Endothelial cell (in vitro differentiated cells): Measurements from ENCODE around the gene FAM193A. TPM values are rescaled to one million over a fixed set of nuclear protein-coding genes. Genes with fewer than 3 reads are reported as not detected.

Source experiments
- DNase-seq: peaks from one replicate; pipeline ENCODE4 v3.0.0; 2021; ENCODE audit warnings: low spot score
- H3K27ac Mint-ChIP-seq: one replicate; pipeline ENCODE4 v1.8.0; 2021; ENCODE audit warnings: mixed read lengths, inconsistent platforms; ENCODE audit not compliant: unreplicated experiment
- H3K27me3 Mint-ChIP-seq: one replicate; pipeline ENCODE4 v1.8.0; 2021; ENCODE audit warnings: mild to moderate bottlenecking, moderate library complexity, mixed read lengths, inconsistent platforms; ENCODE audit not compliant: unreplicated experiment
- H3K36me3 Mint-ChIP-seq: one replicate; pipeline ENCODE4 v1.8.0; 2021; ENCODE audit warnings: mild to moderate bottlenecking, low read depth, mixed read lengths, inconsistent platforms; ENCODE audit not compliant: unreplicated experiment
- H3K4me1 Mint-ChIP-seq: one replicate; pipeline ENCODE4 v1.8.0; 2021; ENCODE audit warnings: mild to moderate bottlenecking, mixed read lengths, inconsistent platforms; ENCODE audit not compliant: unreplicated experiment
- H3K4me3 Mint-ChIP-seq: one replicate; pipeline ENCODE4 v1.8.0; 2021; ENCODE audit warnings: mild to moderate bottlenecking, mixed read lengths, inconsistent platforms; ENCODE audit not compliant: unreplicated experiment
- H3K9me3 Mint-ChIP-seq: one replicate; pipeline ENCODE4 v1.8.0; 2021; ENCODE audit warnings: mixed read lengths, inconsistent platforms; ENCODE audit not compliant: unreplicated experiment
- total RNA-seq: library from RNA; stranded (reverse); fragmentation: NEBNext Ultra II Directional; extraction: Animal tissue kit (Norgen Biotek cat#: 25700); gene quantifications from one replicate; pipeline ENCODE4 v1.2.1, GENCODE V29; 2021; ENCODE audit not compliant: unreplicated experiment
- TF ChIP-seq, protein P1 (sequence below): fragments of 200-600 bp; sonication (generic); IDR thresholded peaks from one replicate; pipeline ENCODE4 v1.5.0; 2021; ENCODE audit warnings: antibody characterized with exemption; ENCODE audit not compliant: unreplicated experiment

Gene FAM193A
- total RNA-seq, 1 donor from 2014 or later = 33.7 TPM

DNA sequence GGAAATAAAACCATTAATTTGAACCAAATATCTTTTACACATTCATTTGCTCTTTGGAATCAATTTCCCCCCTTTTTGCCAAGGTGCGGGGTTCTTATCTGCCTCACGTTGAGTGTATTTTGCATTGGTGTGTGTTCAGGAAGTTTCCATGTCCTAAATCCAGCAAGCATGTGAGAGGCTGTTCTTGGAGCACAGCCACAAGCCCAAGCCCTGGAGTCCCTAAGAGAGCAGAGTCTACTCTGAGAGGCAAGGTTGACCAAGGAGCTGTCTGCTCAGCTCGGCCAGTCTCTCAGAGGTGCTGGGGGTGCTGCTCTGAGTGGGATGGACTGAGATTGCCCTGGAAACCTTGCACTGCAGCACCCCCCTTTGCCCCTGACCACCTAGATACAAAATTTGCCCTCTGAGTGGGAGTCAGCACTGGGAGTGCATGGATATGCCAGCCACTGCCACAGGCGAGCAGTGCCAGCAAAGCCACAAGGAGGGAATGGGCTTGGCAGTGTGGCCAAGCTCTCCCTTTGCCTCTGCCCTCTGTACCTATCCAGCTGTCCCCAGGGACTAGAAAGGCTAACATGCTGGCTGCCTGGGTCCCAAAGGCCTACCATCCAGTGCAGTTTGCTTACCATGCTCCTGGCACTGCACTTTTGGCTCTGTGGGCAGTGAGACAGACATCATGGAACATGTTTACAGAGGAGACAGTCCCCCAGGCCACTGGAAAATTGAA is 20.5 kb upstream of the FAM193A start:
- TF ChIP-seq, protein P1, sequence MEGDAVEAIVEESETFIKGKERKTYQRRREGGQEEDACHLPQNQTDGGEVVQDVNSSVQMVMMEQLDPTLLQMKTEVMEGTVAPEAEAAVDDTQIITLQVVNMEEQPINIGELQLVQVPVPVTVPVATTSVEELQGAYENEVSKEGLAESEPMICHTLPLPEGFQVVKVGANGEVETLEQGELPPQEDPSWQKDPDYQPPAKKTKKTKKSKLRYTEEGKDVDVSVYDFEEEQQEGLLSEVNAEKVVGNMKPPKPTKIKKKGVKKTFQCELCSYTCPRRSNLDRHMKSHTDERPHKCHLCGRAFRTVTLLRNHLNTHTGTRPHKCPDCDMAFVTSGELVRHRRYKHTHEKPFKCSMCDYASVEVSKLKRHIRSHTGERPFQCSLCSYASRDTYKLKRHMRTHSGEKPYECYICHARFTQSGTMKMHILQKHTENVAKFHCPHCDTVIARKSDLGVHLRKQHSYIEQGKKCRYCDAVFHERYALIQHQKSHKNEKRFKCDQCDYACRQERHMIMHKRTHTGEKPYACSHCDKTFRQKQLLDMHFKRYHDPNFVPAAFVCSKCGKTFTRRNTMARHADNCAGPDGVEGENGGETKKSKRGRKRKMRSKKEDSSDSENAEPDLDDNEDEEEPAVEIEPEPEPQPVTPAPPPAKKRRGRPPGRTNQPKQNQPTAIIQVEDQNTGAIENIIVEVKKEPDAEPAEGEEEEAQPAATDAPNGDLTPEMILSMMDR = no peak
- peaks cover 3% of the 10 kb centered on the region for H3K27me3 Mint-ChIP-seq
- no peak overlapping the region for H3K27ac Mint-ChIP-seq
- H3K9me3 Mint-ChIP-seq = no peaks in the 10 kb centered on the region
- H3K4me3 Mint-ChIP-seq = no peak overlapping the region
- H3K36me3 Mint-ChIP-seq = peaks cover 33% of the 10 kb centered on the region
- no peak for DNase-seq
- H3K4me1 Mint-ChIP-seq = no peaks in the 10 kb centered on the region

DNA sequence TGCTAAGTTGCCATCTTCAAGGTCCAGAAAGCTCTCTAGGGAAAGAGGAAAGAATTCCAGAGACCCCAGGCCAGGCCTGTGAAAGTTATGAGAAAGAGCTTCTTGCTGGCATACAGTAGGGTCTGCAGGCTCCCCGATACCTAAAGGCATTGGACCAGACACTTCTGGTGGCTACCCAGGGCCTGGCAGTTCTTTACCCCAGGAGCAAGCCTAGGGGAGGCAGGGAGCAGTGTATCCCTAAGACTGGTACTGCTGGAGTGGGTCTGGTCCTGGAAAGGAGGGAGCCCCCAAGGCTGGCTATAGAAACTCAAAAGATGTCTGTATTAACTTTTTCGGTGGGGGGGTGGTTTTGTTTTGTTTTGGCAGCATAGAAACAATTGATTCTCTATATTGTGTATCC is 19.8 kb upstream of the FAM193A start:
- H3K4me3 Mint-ChIP-seq = no peak overlapping the region

DNA sequence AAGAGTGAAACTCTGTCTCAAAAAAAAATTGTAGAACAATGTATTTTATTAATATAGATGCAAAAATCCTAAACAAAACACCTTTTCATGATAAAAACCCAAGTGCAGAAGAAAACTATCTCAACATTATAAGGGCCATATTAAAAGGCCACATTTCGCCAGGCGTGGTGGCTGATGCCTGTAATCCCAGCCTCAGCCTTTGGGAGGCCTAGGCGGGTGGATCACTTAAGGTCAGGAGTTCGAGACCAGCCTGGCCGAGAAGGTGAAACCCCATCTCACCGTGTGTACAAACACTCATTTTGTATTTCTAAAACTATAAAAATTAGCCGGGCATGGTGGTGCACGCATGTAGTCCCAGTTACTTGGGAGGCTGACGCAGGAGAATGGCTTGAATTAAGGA is 9.9 kb upstream of the FAM193A start:
- Mint-ChIP-seq H3K4me3 (no peak overlapping the region), H3K27ac (no peak overlapping the region), H3K9me3 (no peaks in the 10 kb centered on the region), H3K36me3 (no peaks in the 10 kb centered on the region), H3K27me3 (peaks cover 4% of the 10 kb centered on the region), H3K4me1 (no peaks in the 10 kb centered on the region)
- no peak for DNase-seq
- TF ChIP-seq, protein P1 = no peak

More for the DNA sequence above, 19.8 kb upstream of the FAM193A start:
- Mint-ChIP-seq H3K9me3 (no peaks in the 10 kb centered on the region), H3K36me3 (peaks cover 33% of the 10 kb centered on the region), H3K27me3 (peaks cover 3% of the 10 kb centered on the region), H3K27ac (no peak overlapping the region), H3K4me1 (no peaks in the 10 kb centered on the region)
- DNase-seq = no peak
- TF ChIP-seq, protein P1 = no peak

DNA sequence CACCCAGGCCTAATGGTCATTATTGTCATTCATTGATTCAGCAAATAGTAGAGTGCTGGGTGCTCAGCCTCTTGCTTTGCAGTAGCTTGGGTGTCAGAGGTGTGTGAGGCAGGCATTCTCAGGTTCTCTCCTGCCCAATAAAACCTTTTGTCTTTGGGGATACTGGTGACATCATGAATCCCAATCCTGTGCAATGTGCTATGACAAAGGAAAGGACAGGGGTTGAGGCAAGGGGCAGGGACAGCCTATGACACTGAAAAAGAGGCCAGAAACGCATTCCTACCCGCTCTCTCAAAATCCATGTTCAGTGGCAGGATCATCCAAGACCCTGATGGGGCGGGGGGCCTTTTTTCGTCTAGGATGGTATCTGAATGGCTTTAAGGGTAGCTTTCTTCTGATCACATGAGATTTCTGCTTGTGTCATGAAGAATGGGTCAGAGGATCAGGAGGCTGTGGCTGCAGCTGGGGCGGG is 1.5 kb upstream of the FAM193A start:
- Mint-ChIP-seq H3K9me3 (no peaks in the 10 kb centered on the region), H3K4me3 (peak overlapping the region; percentile 97)

More for the DNA sequence above, 1.5 kb upstream of the FAM193A start:
- Mint-ChIP-seq H3K36me3 (no peaks in the 10 kb centered on the region), H3K4me1 (peaks cover 4% of the 10 kb centered on the region), H3K27ac (peak overlapping the region; percentile 92), H3K27me3 (peaks cover 9% of the 10 kb centered on the region)
- TF ChIP-seq, protein P1 = no peak
- no peak for DNase-seq
